DND-41 (cell line): ENCODE data around the gene NSD1.

Experiments used
- CTCF ChIP-seq: IDR thresholded peaks from 2 replicates; pipeline ENCODE4 v1.5.1; 2012; ENCODE audit warnings: borderline replicate concordance, low read length, moderate library complexity, mild to moderate bottlenecking; ENCODE audit not compliant: poor library complexity, severe bottlenecking; ENCODE audit errors: extremely low read depth
- EZH2 ChIP-seq: IDR thresholded peaks from 3 replicates; pipeline ENCODE4 v1.6.1; 2012; ENCODE audit warnings: borderline replicate concordance, low read depth, mild to moderate bottlenecking, moderate library complexity, low read length, inconsistent platforms; ENCODE audit not compliant: severe bottlenecking

DNA sequence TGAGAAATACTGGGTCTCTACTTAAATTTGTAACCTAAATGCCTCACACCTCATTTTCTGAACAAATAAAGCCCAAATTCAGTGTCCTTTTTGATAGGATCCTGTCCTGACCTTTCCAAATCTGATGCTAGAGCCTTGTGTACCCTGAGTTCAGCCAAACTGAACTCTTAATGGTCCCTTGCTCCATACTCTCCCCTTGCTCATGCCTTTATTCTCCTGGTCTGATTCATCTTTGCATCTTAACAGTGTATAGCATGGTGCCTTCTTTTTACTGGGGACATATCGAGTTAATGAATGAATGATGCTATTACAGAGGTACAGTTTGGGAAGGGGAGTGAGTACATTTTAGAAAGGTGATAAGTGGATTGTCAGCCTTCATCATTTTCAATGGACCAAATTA, 9.2 kb downstream of the NSD1 start:
- TF ChIP-seq CTCF (no peak), EZH2 (no peak)
